GM13977 (cell line): ENCODE data around the gene SRSF2.
"Not testable (repeated sequence)": the region's sequence is repeated elsewhere in the genome, so short reads cannot be mapped to it uniquely, and the experiment has no call there.

Experiments used
- DNase-seq: peaks from one replicate; pipeline ENCODE4 v3.0.0; 2012; ENCODE audit warnings: low spot score
- in situ Hi-C: fragments of 300-500 bp; cut with MboI; formaldehyde crosslinking; loops from one replicate; pipeline ENCODE4 v1.12.0; 2022; ENCODE audit warnings: low sequenced_read_pairs, low pct_unique_long_range_greater_than_20kb, mixed read lengths, inconsistent platforms; ENCODE audit not compliant: unreplicated experiment
- TF ChIP-seq, protein P1 (sequence below): IDR thresholded peaks from 2 replicates; pipeline ENCODE4 v1.5.1; 2012; ENCODE audit warnings: mild to moderate bottlenecking, control low read depth; ENCODE audit not compliant: insufficient read depth; ENCODE audit errors: extremely low read depth, missing control alignments

SRSF2 gene

DNA sequence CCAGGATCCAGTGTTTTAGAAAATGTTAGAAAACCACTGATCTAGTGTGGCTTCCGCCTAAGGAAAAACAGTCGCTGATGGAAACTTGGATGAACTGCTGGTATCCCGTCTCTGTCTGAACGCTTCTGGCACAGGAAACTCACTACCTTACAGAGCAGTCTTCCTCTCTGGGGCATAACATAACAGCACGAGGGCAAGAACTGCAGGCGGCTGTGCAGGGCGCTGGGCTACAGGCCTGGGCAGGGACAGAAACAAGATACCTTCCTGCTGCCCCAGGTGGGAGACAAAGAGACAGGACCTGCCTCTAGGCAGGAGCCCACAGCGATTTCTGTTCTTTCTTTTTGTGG lies 36.9 kb downstream of the SRSF2 start:
- in situ Hi-C loops, result no loop called here
- DNase-seq, result no peak
- TF ChIP-seq, protein P1, sequence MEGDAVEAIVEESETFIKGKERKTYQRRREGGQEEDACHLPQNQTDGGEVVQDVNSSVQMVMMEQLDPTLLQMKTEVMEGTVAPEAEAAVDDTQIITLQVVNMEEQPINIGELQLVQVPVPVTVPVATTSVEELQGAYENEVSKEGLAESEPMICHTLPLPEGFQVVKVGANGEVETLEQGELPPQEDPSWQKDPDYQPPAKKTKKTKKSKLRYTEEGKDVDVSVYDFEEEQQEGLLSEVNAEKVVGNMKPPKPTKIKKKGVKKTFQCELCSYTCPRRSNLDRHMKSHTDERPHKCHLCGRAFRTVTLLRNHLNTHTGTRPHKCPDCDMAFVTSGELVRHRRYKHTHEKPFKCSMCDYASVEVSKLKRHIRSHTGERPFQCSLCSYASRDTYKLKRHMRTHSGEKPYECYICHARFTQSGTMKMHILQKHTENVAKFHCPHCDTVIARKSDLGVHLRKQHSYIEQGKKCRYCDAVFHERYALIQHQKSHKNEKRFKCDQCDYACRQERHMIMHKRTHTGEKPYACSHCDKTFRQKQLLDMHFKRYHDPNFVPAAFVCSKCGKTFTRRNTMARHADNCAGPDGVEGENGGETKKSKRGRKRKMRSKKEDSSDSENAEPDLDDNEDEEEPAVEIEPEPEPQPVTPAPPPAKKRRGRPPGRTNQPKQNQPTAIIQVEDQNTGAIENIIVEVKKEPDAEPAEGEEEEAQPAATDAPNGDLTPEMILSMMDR, result no peak

DNA sequence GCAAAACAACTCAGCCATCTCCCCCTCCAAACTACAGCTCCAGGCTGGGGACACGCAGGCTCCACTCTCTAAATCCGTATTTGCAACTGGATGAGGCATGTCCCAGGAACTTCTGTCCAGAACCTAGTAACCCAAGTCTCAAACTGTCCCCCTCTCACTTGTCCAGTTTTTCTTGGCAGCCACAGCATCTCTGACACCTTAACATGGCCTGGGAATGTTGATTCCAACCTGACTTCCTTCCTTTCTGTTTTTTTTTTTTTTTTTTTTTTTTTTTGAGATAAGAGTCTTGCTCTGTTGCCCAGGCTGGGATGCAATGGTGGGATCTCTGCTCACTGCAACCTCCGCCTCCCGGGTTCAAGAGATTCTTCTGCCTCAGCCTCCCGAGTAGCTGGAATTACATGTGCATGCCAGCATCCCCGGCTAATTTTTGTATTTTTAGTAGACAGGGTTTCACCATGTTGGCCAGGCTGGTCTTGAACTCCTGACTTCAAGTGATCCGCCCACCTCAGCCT lies 38.6 kb downstream of the SRSF2 start:
- DNase-seq, in situ Hi-C loops: not testable (repeated sequence)

DNA sequence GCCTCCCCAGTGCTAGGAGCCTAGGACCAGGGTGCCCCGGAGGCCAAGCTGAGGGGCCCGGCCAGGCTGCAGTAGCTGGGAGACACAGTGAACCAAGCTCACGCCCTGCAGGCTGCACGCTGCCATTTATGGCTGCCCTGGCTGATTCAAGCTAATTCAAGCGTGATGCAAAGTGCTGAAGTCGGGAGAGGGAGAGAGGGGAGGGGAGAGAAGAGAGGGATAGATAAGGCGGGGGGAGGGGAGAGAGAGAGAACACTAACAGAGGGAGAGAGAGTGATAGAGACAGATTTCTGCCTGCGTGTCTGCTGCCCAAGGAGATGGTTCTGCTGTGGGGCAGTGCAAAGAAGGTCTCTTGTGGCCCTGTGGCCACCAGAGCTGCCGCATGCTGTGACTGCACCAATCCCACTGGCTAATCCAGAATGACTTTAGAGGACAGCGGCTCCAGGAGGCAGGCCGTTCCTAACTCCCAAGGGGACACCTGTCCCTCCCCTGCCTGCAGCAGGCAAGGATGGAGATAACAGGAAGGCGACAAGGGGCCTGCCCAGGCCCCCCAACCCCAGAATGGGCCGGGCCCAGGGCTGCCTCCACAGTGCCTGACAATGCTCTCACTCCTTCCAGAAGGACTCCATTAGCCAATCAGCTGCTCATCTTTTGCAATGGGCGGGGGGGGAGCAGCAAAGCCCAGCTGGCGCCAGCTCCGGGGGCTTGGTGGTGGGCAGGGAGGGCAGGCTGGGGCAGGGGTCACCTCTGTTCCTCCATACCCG lies 39.2 kb downstream of the SRSF2 start:
- DNase-seq, result no peak
- in situ Hi-C loops, result no loop called here
- TF ChIP-seq, protein P1, result no peak

DNA sequence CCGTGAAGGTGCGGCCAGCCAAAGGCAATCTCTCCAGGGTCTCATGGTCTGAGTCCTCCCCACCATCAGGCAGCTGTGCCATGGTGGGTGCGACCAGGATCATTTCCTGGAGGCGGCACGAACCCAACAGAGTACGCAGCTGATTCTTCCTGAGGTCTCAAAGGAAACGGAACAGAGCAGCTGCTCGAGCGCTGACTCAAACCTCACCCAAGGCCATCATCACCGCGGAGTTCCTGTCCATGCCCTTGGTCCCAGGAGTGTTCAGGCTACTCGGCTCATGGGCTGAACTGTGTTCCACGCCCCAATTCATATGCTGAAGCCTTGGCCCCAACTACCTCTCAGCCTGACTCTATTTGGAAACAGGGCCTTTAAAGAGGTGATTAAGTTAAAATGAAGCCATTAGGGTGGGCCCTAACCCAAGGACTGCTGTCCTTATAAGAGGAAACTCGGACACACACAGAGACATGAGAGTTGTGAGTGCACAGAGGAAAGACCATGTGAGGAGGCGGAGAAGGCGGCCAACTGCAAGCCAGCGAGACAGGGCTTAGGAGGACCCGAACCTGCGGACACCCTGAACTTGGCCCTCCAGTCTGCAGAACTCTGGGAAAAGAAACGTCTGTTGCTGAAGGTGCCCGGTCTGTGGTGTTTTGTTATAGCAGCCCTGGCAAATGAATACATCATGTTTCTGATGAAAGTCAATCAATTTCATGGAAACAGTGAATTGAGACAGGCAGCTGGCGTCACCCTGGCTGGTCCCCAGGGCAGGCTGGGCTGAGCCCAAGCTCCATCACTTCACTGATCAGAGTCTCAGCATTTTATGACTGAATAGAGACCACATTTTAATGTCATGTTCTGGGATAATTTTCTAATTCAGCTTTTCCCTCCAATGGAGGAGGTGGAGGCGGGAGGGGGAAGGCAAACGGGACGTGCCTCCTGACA lies 40.1 kb downstream of the SRSF2 start:
- in situ Hi-C loops, result no loop called here
- peak; percentile 70 for DNase-seq
- TF ChIP-seq, protein P1, result no peak

DNA sequence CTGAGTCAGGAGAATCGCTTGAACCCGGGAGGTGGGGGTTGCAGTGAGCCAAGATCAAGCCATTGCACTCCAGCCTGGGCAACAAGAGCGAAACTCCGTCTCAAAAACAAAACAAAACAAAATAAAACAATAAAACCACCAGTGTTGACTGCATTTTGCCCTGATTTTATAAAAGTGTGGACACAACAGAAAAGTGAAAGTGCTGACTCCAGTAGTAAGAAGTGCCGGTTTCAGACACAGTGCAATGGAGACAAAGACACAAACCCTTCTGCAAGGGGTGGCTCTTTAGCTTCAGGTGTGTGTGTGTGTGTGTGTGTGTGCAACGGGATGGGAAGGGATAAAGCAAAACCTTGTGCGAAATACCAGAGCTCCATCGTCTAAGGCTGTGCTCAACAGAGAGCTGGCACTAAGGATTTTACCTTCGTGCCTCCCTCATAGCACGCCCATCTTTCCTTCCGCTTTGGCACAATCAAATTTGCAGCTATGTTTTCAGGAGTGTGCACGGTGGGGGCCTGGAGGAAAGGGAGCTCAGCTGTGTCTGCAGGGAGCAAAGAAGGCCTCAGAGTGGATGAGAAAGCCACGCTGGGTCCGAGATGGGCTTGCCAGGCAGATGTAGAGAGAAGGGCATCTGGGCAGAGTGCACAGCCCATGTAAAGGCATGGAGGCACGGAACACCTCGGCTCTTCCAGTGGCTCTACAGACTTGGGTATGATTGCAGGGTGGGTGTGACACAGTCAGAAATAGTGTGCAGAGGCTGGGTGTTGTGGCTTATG lies 41.9 kb downstream of the SRSF2 start:
- in situ Hi-C loops, result no loop called here
- TF ChIP-seq, protein P1, result no peak
- DNase-seq, result no peak

DNA sequence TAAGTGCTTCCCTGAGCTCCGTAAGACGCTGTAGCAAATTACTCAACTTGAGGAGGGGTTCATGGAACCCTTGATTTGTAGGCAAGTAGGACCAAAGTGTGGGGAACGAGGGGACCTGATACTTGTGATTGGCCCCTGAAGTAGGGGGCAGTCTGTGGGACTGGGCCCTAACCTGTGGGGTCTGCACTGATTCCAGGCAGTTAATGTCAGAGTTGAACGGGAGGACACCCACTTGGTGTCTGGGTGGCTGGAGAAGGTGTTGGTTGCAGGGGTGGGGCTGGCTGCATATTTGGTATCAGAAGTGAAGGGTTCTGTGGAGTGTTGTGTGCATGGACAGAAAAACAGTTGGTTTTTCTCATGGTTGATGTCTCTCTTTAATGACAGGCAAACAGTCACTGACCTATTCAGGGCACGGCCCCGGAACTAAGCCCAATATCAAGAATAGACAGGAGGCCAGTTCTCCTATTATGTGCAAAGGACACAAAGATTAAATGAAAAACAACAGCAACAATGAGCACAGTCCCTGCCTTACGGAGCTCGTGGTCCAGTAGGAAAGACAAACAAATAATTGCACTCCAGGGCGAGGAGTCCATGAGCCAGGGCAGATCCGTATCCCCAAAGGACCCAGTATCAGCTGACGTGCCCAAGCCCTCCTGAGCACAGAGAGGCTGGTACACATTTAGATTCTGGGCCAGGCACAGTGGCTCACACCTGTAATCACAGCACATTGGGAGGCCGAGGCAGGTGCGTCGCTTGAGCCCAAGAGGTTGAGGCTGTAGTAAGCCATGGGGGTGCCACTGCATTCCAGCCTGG lies 45.5 kb downstream of the SRSF2 start:
- TF ChIP-seq, protein P1, result no peak
- in situ Hi-C loops, result no loop called here
- DNase-seq, result no peak
